Kidney capillary endothelial cell (primary cell): ENCODE data around the gene COPS7B.
"Not testable (repeated sequence)": the region's sequence is repeated elsewhere in the genome, so short reads cannot be mapped to it uniquely, and the experiment has no call there.

Experiments used
- DNase-seq: peaks from one replicate; pipeline ENCODE4 v3.0.0-alpha.2; 2018; ENCODE audit warnings: low spot score

COPS7B gene

DNA sequence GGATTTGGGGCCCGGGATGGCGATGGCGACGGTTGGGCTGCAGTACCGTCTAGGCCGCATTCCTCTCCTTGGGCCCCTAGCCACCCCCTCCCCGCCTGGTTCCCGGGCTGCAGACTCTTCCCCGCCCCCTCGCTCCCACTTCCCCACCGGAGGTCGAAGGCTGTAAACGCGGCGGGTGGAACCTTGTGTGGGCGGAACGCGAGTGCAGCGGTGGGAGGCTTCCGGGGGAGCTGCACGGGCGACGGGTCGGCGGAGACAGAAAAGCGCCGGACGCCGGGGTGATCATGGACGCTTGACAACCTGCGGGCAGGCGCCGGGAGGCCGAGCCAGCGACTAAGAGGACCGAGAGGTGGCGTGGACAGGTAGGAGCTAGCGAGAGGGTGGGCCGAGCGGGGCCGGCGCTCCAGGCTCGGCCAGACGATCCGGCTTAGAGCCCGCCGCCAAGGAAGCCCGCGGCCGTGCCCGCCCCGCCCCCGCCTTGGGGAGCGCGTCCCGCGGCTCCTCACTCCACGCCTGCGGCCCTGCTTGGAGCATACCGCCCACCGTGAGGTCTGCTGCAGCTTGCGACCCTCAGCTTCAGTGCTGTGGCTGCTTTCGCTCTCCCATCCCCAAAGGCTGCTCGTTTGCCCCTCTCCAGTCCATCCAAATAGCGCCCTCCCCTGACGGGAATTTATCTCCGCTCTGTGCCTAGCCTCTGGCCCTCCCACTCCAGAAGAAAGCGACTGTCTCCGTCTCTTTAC lies at the start of gene COPS7B:
COPS7B (plus strand) TSS at position 269 of the 740 bp plus-strand sequence. CDS start 2,126 bp downstream, outside the sequence.
- peak; percentile 78 for DNase-seq

DNA sequence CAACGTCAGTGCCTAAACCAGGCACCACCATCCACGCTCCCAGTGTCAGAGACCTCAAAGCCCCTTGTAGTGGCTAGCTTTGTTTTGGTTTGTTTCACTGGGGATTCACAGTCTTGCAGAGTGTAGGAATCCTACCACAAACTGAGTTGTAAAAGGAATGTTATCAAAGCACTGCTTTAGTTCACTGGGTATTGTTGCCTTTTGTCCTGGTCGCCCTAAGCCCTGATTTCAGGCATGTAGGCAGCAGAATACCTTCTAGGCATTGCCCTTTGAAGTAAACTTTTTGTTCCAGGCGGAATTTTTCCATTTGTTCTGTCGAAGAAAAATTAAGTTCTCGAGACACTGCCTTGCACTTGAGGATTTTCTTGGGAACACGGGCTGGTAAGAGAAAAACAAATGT lies 48.5 kb upstream of the COPS7B start:
- DNase-seq, result no peak

DNA sequence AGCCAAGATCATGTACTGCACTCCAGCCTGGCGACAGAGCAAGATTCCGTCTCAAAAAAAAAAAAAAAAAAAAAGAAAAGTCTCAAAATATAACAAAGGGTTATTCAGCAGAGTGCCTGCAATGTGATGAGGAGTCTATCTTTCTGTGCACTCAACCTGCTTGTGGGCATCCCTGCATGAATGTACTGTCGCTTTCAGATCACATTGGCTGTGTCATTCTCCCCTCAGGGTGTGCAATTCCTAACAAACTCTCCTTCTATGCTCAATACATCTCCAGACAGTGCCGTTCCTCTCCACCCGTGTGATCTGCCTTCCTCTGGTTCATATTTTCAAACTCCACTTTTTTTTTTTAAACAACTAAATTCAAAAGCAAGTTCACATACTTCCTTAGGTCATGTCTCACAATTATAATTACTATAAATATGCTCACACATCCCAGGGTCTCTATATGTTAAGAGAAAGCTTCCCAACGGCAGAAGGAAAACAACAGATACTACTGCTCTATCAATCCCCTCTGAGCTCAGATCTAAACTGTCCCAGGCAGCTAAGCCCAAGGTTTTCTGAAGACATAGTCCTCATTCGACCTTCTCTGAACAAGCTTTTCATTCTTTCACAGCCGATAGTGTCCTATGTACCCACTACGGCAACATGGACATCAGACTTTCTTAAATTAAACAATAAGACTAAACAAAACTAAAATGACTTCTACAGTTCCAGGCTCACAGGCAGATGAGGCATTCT lies 42.7 kb upstream of the COPS7B start:
- DNase-seq, result no peak

DNA sequence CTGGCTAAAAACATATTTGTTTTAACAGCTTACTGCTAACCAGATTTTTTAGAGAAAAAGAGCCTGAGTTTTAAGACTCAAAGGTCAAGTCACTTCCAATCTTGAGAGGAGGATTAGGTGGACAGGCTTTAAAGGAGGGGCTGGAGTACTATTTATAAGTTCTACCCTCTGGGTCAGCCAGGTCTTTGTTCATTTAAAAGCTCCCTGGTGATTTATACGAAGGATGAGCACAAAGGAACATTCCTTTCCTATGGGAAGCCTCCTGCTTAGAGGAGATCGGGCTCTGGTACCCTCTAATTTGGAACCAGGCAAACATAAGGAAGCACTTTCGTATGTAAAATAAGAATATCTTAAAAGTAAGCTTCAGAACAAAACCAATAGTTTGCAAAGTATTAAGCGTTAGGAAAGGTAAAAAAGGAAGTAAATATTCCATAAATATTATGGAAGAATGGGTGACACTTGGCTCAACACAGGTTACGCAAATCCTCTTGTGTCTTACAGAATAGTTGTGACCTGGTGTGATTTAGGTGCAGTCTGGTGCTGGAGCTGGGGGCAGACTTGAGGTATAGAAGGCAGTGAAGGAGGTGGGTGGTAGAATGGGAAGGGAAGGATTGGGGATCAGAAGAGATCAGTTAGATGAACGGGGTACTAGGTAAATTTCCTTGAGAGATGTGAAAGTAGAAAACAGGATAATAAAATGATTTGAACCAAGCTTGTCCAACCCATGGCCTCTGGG lies 40.8 kb upstream of the COPS7B start:
- no peak for DNase-seq

DNA sequence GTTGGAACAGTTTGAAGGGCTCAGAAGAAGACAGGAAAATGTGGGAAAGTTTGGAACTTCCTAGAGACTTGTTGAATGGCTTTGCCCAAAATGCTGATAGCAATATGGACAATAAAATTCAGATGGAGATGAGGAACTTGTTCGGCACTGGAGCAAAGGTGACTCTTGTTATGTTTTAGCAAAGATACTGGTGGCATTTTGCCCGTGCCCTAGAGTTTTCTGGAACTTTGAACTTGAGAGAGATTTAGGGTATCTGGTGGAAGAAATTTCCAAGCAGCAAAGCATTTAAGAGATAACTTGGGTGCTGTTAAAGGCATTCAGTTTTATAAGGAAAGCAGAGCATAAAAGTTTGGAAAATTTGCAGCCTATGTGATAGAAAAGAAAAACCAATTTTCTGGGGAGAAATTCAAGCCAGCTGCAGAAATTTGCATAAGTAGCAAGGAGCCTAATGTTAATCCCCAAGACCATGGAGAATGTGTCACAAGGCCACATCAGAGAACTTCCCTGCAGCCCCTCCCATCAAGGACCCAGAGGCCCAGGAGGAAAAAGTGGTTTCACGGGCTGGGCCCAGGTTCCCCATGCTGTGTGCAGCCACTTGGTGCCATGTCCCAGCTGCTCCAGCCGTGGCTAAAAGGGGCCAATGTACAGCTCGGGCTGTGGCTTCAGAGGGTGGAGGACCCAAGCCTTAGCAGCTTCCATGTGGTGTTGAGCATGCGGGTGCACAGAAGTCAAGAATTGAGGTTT lies 37.9 kb upstream of the COPS7B start:
- DNase-seq, result not testable (repeated sequence)

DNA sequence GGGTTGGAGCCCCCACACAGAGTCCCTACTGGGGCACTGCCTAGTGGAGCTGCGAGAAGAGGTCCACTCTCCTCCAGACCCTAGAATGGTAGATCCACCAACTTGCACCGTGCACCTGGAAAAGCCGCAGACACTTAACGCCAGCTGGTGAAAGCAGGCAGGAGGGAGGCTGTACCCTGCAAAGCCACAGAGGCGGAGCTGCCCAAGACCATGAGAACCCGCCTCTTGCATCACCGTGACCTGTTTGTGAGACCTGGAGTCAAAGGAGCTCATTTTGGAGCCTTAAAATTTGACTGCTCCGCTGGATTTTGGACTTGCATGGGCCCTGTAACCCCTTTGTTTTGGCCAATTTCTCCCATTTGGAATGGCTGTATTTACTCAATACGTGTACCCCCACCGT lies 37.2 kb upstream of the COPS7B start:
- DNase-seq, result not testable (repeated sequence)

DNA sequence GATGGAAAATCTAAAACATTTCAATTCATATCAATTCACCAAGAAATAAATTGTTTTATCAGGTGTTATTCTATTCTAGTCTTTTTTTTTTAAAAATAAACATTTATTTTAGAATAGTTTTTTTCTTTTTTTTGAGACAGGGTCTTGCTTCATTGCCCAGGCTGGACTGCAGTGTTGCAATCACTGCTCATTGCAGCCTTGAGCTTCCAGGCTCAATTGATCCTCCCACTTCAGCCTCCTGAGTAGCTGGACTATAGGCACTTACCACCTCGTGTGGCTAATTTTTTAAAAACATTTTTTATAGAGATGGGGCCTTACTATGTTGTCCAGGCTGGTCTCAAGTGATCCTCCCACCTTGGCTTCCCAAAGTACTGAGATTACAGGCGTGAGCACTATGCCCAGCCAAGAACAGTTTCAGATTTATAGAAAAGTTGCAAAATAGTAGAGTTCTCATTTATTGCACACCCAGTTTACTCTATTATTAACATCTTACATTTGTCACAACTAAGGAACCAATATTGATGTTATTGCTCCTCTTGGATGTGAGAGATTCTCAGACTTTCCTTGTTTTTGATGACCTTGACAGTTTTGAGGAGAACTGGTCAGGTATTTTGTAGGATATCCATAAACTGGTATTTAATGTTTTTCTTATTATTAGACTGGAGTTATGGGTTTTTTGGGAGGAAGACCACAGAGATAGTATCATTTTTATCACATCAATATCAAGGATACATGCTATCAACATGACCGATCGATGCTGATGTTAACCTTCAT lies 35.0 kb upstream of the COPS7B start:
- no peak for DNase-seq

DNA sequence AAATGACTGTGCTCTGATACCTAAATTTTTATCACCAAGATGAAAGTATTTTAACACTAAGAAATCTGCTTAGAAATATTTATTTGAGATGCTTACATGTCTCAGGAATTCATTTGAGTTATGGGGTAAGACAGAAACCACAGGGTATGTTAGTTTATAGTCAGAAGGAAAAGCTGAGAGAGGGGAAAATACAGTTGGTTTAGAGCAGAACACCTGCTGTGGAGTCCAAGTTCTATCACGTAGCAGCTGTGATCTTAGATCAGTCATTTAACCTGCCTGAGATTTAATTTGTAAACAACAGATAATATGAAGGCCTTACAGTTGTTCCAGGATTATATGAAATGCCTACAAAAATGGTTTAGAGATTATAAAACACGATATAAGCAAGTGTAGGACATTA lies 34.2 kb upstream of the COPS7B start:
- no peak for DNase-seq

DNA sequence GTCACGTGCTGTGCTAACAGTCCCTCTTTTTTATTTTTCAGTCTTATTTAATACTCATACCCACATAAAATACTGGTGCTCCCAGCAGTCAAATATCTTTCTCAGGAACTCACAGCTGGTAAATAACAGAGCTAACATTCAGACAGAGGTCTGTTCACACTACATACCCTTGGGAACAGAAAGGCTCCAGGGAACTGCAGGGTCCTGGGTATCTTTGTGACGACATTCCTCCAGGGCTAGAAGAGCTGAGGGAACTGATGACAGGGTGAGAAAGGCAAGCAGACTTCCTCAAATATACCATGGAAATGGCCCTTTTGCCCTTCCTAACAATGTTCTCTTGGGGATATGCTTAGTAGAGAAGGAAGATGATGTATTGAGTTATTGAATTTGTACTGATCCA lies 24.5 kb upstream of the COPS7B start:
- DNase-seq, result no peak

DNA sequence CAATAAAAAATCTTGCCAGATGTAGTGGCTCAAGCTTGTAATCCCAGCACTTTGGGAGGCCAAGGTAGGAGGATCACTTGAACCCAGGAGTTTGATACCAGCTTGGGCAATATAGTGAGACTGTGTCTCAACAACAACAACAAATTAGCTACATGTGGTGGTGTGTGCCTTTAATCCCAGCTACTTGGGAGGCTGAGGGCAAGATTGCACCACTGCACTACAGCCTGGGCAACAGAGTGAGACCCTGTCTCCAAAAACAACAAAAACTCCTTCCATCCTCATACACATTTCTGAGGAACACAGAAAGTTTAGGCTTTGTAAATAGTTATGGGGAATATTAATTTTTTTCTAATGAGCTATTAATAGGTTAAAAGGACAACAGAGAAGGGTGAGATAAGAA lies 22.1 kb upstream of the COPS7B start:
- DNase-seq, result no peak

DNA sequence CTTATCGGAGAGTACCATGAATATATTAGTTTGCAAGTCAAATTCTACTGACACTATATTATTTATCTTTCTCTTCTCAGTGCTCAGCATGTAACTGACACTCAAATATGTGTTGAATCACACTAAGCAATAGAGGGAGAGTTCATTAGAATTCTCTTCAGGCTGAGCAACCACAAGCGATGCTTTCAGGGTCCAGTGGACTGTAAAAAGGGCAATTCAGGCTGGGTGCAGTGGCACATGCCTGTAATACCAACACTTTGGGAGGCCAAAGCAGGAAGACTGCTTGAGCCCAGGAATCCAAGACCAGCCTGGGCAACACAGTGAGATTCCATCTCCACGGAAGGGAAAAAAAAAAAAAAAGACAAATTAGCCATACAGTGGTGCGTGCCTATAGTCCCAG lies 21.5 kb upstream of the COPS7B start:
- DNase-seq, result no peak

DNA sequence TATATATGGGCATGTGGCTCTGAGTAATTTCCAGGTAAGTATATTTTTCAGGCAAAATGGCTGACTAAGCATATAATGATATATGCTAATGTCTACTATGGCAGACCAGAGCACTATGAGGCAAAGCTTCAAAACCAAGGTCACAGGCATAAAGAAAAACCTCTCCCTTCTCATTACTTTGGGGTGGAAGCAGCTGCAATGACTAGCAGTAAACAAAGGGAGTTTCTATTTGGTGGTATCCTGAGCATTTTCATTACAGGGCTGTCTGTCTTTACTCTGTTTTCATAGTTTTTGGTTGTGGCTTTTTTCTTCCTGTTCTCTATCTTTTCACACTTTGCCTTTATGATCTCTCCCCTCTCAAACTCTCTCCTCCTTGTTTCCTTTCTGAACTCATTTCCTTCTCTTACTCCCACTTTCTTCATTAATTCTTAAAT lies 20.7 kb upstream of the COPS7B start:
- no peak for DNase-seq

DNA sequence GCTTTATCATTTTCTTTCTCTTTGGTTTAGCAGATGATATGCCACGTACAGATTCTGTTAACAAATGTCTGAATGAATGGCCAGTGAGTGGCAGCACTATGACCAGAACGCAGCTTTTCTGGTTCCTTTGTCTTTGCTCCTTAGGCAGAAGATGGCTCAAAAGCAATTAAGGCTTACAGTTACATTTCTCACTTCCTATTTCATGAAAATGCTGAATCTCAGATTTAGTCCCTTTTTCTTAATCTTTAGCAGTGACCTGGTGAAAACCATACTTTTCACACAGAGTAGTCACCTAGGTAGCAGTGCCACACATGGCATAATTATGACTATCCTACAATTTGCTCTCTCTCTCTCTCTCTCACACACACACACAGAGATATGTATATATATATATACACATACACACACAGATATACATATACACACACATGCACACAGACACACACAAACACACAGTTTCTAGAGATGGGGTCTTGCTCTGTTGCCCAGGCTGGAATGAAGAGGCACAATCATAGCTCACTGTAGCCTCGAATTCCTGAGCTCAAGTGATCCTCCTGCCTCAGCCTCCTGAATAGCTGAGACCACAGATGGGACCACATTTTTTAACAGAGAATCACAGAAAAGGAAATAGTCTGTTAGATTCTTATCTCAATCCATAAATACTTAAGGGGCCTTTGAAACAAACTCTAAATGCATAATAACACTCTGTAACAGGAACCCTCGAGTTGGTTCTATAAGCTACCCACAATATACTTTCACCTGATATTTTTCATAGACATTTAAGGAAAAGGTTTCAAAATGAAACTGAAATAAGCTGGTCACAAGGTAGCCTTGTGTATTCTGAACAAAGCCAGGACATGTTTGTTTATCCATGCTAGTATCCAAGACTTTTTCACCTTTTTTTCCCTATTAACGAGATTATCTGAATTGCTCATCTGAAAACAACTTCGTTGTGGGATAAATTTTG lies 16.8 kb upstream of the COPS7B start:
- DNase-seq, result no peak

DNA sequence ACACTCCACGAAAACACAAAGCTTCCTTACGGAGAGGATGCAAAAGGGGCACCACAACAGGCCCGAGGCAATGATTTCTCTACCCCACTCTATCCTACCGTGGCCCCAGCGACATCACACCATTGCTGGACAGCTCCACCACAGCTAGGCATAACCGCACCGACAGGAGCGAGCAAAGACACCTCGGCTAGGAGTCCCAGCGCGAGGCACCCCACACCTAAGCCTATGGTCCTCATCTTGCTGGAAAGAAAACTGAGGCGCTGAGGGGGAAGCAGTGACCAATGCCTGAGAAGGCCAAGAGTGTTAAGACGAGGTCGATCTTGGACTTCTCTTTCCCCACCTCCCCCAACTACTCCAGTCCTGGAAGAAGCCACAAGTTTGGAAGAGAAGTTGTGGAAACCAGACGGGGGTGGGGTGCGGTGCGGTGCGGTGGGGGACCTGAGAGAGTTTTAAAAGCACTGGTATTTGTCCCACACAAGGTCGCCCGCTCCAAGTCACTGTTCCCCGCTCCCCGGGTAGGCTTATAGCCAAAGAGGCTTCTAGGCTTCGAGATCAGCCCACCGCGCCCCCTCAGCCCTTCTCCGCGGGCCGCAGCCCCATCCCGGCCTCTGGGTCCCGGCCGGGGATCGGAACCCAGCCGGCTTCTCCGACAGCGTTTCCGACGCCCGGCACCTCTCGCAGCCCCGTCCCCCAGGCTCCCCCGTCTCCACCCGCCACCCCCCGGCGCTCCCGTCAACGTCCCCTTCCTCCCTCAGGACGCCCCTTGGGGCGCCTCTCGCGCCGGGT lies 5.9 kb upstream of the COPS7B start:
- no peak for DNase-seq

DNA sequence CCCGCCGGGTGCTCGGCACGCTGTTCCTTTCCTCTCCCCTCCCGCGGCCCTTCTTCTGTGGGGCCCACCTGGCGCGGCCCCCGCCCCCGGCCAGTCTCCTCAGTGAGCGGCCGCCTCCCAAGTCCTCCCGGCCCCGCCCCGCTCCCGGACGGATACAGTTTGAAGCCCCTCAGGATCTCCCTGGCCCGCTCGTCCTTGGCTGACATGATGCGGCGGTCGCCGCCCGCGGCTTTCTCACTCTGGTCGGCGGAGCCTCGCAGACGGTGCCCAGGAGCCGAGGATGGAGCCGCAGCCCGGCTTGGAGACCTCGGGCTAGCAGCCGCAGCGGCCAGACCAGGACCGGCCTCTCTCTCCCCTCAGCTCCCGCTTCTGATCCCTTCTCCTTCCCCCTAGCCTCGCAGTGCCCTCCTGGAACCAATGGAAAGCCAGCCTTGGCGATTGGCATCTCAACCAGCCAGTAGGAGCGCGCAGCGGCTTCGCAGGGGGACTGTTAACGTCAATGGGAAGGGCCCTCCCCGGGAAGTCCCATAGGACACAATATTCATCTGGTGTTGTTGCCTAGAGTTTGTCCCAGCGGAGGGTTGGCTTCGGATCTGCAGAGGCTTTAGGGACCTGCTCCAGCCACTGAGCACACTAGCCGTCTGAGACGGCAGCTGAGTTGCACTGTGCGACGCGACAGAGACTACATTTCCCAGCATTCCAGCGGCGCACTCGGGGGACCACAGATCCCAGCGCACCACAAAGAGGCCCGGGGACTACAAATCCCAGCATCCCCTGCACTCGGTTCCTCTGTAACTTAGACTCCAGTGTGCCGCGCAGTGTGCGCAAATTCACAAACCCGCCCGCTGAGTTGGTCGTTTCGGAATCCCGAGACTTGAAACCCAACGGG lies 5.1 kb upstream of the COPS7B start, which contains the start of gene PDE6D:
PDE6D (minus strand) TSS at position 374 of the 889 bp plus-strand sequence; CDS start at position 206, 168 bp downstream.
- peak; percentile 91 for DNase-seq

DNA sequence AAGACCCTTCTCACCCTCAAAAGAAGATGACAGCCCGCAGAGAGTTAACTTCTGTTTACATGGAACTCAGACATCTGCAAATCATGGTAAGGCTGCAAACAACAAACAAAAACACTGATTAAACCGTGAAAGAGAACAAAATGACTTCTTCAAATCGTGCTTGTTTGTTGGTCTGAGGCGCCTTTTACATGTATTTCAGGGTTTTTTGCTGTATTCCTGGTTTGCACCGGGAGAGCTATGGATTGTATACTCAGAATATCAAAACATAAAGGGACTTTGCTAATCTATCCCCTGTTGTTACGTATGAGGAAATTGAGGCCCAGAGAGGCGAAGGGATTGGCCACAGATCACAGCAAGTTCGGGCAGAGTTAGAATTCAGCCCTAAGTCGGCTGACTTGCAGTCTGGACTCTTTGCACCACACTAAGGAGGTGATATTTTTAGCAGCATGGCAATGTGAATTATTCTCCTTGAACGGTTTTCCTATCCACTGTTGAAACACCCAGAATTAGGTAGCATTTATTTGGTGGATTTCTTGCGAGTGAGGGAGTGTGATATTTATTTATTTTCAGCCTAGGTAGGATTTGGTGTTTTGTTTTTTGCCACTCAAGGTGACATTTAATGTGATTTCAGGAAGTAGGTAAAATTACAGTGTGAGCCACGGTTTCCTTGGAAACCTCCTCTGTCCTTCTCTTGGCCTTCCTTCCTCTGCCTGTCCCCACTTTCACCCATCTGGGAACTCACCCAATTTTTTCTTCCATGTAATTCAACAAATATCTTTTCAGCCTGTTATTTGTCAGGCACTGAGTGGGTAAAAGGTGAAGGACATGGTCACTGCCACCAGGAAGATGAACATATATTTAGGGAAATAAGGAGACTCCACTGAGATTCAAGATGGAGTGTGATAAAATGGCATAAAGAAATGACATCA lies 4.2 kb upstream of the COPS7B start:
- no peak for DNase-seq

DNA sequence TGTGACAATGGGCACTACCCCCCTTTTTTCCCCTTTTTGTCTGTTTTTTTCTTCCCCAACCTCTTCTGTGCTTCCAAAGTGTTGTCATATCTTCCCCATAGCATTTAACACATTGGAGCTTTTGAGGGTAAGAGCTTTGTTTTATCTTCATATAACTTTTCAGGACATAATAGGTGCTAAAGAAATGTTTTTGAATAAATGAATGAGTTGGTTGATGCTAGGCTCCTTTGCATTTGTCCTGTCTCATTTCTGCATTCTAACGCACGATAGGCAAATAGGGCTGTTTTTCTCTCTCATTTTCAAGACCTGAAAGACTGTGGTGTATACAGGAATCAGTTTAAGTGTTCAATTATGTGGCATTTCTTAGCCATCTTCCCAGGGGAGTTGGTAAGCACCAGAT lies 832 bp upstream of the COPS7B start:
- DNase-seq, result no peak
